Activated CD4-positive, alpha-beta T cell treated with anti-CD3 and anti-CD28 coated beads, Interleukin-2, amount 50 U/mL, for 24 hours (primary cell): ENCODE data around the gene SH2D1B.
"Not testable (repeated sequence)": the region's sequence is repeated elsewhere in the genome, so short reads cannot be mapped to it uniquely, and the experiment has no call there.

Source experiments
- DNase-seq, 2 donors: peaks; one replicate each; pipeline ENCODE4 v3.0.0-alpha.2; 2020; ENCODE audit warnings: low read depth in 1 of 2, low spot score in 1 of 2

Gene SH2D1B

DNA sequence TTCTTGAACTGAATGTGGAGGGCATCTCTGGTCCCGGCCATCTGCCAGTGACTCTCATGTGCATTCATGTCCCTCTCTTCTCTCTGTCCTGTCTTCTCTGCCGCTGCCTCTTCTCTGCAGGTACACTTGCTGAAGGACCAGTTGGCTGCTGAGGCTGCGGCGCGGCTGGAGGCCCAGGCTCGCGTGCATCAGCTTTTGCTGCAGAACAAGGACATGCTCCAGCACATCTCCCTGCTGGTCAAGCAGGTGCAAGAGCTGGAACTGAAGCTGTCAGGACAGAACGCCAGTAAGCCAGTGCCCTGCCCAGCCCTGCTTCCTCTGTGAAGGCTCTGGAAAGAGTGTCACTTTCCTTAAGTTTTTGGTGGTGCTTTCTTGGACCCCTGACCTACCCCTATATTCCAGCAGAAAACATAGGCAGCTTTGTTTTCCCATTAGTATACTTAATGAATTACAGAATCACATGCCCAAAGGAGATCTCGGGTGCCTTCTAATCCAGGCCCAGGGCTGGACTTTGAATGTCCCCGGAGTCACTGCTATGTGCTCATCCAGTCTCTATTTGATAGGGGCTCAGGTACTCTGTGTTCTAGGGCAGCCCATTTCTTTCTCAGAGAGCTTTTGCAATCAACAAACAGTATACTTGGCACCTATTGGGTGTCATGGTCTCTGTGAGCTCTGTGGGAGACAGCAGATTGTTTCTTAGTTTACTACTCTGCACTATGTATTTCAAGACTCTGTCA is 46.5 kb downstream of the SH2D1B start:
- DNase-seq: no peak

DNA sequence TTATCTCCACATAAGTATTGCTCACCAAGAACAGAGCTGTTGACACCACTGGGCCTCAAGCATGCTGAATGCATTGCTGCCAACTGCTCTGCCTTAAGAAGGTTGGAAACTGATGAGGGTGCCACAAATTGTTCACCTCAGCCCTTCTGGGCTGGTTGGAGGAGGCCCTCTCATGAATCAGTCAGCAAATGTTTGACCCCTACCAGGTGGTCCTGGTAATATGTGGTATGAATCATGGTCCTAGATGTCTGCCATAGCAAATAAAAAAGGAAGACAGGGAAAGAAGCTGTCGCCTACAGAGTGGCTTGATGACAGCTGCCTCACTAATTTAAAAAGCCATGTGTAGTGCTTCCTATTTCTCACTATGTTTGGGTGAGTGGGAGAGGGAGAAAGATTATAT is 47.4 kb downstream of the SH2D1B start:
- no peak for DNase-seq

DNA sequence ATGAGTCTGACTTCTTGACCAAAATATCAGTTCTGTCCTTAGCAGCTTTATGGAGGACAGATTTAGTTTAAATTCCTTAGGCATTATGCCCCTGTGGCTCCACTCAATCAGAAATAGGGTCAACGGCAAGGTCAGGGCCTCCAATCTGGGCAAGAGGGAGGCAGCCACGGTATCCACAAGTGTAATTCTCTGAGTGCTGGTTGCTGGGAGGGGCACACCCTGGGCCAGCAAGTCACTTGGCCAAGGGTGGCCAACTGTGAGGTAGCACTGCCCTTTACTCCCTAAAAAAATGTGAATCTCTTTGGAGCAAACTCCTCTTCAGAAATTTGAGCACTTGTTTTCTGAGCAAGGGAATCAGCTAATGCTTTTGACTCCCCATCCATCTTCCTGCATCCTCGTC is 48.1 kb downstream of the SH2D1B start:
- DNase-seq: no peak

DNA sequence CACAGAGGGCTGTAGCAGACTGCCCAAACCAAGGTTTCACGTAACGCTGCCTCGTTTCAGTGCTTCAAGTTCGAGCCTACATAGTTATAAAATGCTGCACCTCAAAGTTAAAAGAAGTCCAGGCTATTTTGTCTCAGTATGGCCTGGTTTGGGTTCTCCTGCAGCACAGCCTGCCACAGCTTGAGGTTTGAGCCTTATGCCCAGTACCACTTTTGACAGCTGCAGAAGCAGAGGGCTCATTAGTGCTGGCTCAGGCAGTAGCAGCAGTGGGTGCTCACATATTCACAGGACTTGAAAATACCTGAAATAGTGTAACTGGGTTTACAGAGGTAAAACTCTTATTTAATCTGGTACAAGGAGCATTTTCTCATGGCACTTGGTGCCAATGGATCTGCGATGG is 50.6 kb downstream of the SH2D1B start:
- DNase-seq: no peak

DNA sequence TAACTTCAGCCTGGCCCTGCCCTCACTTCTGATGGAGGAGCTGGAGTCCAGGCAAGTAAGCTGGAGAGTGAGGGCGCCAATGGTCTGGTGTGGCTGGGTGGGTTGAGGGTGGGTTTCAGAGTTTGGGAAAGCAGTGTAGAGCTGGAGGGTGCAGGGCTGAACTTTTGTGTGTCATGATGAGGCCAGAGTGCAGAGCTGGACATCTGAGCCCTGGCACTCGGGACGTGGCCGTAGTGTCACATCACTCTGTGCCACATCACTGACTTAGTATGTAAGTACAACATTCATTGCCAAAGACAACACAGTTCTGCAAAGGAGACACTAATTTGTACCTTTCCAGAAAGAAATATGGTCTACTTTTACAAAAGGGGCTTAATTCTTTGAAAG is 51.1 kb downstream of the SH2D1B start:
- no peak for DNase-seq

DNA sequence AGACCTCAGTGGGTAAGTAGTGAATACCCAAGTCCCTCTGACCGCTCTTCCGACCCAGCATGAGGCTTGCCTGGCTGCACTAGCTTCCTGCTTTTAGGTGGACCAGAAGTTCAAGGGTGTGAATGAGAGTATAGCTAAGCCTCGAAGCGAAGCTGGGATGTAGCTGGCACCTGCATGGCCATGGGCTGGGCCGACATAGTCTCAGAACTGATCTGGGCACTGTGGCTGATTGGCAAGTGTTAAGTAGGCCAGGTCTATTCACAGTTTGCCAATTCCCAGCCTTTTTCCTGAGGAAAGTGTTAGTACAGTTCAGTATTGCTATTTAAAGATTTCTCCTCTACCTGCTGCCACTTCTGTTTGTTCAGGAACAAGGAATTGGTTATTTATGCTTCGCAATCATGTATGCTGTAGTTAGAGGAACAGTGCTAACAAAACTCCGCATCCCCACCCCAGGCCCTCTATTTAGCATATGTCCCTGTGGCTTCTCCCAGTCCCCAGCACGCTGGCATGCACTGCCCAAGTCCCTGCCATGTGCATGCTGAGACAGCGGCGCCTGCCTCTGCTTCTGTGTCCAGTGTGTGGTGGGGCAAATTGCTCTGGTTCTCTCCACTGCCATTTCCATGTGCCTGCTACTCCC is 51.6 kb downstream of the SH2D1B start:
- no peak for DNase-seq

DNA sequence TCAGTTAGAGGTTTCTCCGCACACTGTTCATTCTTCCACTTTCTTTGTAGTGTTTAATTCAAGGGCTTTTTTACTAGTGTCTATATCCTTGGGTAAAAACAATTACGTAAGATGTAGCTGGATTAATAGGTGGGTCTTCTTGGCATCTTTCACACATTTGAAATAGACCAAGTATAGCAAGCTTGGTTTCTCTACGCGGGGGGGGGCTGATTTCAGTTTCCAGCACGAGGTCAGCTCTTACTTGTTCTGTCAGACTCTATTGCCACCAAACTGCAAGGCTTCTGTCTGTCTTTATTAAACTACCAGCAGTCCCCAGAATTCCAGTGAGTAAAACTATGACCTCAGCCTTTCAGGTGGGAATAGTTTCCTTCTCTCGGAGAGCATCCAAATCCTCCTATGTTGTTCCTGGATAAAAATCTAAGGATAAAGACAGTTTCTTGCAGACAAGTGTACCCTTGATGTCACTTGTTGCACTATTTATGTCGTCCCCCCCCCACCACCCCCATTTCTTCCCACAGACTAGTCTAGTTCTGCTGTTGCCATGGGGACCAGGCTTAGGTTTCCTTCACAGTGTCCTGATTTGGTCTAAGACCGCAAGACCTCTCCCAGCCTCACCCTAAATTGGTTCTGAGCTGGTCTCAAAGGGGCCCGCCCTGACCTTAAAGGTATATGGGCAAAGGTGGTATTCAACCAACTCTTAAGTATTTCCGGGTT is 52.3 kb downstream of the SH2D1B start:
- DNase-seq: no peak

DNA sequence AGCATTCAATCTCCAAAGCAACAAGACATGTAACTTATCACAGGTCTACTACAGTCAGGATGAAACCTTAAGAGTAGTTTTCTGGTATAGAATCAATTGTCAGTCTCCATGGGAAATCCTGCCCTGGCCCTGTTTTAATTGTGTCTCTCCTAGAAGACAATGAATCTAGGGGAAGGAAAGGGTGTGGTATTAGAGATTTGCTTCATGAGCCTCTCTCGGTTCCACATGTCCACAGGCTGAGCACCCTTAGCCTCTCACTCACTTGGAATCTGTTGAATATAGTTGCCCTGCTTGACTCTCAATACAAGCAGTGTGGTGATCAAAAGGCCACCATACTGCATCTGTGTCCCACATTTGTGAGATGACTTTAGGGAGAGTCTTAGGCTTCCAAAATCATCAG is 53.0 kb downstream of the SH2D1B start:
- DNase-seq: no peak

DNA sequence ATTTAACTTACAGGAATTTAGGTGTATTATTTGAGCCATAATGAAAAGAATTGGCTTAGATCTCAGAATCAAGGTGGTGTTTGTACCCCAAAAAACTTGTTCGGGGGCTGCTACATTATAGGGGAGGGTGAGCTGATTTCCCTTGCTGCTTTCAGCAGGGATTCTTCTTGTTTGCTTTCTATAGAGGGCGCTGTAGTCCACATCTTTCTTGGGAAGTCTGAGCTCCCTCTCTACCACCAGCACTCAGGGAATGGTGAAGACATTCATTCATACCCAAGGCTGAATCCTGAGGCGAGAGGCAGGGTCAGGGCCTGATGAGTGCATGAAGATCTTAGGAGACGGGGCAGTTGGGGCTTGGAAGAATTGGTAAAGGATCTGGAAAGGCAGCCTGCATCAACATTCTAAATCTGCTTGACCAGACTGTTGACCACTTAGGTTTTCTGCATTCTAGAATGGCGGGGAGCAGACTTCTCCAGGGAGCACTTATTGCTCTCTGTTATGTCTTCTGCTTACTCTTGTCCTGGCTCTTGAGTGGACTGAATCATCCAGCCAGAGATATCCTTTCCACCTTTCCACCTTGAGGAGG is 54.2 kb downstream of the SH2D1B start:
- DNase-seq: no peak

DNA sequence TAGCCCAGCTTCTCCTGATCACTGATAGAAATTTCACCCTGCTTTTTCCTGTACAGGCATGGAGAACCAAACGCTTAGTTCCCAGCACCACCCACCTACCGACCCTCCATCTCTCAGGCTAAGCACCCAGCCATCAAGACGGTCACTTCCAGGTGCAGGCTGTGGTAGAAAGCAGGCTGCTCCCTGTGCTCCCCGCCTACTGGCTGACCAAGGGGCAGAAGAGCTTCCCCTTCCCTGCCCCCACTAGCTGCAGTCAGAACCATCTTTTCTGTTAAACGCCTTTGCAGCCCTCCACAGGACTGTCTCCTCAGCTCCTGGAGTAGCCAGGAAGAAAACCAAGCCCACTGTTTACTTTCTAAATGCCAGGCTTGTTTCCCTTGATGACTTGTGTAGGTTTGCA is 58.2 kb downstream of the SH2D1B start:
- DNase-seq: no peak

DNA sequence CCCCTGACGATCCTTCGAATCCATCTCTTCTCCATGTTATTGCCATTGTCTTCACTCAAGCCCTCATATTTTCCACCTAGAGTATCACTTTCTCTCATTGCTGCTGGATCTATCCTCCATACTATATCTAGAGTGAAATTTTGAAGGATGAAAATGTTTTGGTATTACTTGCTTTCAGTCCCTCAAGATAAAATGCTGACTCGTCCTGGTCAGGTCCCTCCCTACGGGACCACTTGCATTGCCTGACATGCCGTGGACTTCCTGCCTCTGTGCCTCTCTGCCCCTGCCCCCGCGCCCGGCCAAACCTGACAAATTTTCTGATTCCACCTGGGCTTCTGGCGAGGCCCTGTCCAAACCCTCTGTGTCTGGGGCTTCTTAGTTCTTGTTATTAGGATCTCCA is 58.9 kb downstream of the SH2D1B start:
- DNase-seq: no peak

DNA sequence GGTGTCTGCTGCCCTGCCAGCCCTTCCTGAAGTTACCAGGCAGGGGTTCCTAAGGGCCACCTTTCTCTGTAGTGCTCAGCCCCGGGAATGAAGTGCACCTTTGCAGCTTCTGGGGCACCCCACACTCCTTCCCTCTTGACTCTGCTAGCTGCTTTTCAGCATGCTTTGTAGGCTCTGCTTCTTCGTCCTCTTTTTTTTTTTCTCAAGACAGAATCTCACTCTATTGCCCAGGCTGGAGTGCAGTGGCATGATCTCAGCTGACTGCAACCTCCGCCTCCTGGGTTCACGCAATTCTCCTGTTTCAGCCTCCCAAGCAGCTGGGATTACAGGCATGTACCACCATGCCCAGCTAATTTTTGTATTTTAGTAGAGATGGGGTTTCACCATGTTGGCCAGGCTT is 60.1 kb downstream of the SH2D1B start:
- DNase-seq: not testable (repeated sequence)

DNA sequence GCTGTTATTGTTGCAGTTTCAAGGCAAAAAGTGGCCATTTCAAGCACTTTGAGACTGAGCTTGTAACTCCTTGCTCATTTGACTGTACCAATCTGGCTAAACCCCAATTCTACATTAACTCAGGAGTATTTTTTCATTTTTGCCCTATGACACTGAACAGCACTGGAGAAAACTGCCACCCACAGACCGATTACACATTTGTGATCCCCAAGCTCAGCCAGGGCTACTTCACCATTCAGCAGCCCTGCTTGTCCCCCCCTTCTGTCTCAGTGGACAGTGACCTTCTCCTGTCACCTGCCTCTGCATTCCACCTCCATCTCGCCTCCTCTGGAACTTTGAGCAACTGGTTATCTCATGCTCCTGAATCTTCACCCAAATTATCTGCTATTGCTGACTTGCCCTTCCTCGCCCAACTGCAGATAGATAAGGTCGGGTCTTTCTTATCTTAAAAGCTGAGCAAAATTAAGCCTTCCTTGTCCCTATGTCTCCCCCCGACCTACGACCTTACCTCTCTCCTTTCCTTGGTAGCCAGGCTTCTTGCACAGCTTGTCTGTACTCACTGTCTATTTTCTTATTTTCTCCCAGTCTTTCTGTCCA is 60.6 kb downstream of the SH2D1B start:
- DNase-seq: no peak

DNA sequence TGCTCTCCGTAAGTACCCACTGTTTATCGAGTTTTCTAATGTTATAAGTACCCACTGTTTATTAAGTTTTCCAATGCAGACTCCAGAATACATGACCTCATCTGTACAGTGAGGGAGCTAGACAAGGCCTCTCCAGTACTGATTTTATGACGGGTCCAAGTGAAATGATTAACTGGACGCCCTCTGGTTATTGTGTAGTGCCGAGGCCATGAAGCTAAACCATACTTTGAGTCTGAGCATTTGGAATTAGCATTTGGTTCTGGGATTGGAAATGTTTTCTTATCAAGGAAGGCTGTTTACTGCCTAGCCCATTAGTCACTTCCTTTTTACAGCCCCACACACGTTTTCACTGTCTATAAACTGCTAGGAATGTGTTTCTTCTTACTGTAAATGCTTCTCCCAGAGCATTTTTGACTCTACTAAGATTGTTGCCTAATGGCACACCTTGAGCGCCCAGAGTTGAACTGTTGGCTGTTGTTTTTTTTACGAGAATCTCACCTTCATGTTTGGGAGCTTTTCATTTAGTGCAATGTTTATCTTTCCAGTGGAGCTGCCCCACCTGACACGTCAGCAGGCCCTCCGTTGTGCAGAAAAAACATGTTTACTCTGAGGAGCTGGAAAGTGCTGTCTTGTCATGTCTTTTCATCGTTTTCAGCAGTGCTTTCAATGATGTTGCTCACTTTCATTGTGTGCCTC is 62.2 kb downstream of the SH2D1B start:
- DNase-seq: no peak

DNA sequence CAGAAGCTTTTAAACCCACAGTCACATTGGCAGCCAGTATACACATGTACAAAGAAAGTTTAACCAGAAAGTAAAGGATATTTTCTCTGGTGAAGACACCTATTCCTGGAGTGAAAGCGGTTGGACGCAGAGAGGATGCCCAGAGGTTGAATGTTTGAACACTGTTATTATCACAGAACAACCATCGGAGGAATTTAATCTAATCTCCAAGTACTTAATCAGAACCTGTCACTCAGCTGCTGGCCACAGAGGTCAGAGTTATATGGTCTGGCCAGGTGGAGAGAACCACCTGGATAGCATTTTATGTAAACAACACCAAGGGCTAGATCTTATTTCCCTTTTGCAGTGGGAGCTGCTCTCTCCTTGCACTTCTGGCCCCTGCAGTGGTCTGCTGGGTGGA is 64.7 kb downstream of the SH2D1B start:
- DNase-seq: no peak
